Sigmoid colon (tissue), 4 donors: Measurements from ENCODE around the gene EDEM3.

Experiments
- CTCF ChIP-seq, 4 experiments: fragments of 450-650 bp in 3 of 4; fragments of 200-600 bp in 1 of 4; IDR thresholded peaks; one replicate each; pipeline ENCODE4 v1.5.1; 2016 to 2019; ENCODE audit warnings: antibody characterized with exemption in 4 of 4, mild to moderate bottlenecking in 3 of 4, moderate library complexity in 2 of 4
- POLR2A ChIP-seq, 2 donors: fragments of 450-650 bp; IDR thresholded peaks; one replicate each; pipeline ENCODE4 v1.6.1; 2016; ENCODE audit warnings: antibody characterized with exemption in 2 of 2, mild to moderate bottlenecking in 2 of 2, moderate library complexity in 2 of 2
- POLR2AphosphoS5 ChIP-seq, 4 donors: sonication (generic); formaldehyde crosslinking; IDR thresholded peaks; one replicate each; pipeline ENCODE4 v1.6.1; 2017; ENCODE audit warnings: antibody characterized with exemption in 4 of 4

- TF ChIP-seq POLR2A (IDR thresholded peaks at IDR 0.05) (no peak), CTCF (IDR thresholded peaks at IDR 0.05) (no peak), POLR2AphosphoS5 (IDR thresholded peaks at IDR 0.05) (no peak)
Observed at GRCh38 chr1:184773762-184774320, 19.2 kb upstream of the EDEM3 start.
